Peyer's patch (tissue), 4 donors: ENCODE results near the gene DTL. TPM values are rescaled to one million over a fixed set of nuclear protein-coding genes. Genes with fewer than 3 reads are reported as not detected.

Source experiments
- DNase-seq, 3 donors: peaks; one replicate each; pipeline ENCODE4 v3.0.0-alpha.2; 2017 to 2019
- H3K27ac ChIP-seq, 4 donors: fragments of 200-600 bp; sonication (generic); one replicate each; pipeline ENCODE4 v1.5.1; 2016 to 2019
- H3K27me3 ChIP-seq, 2 donors: fragments of 200-600 bp; sonication (generic); one replicate each; pipeline ENCODE4 v1.5.1; 2019
- H3K36me3 ChIP-seq, 3 donors: fragments of 200-600 bp; sonication (generic); one replicate each; pipeline ENCODE4 v1.5.1; 2016 to 2019
- H3K4me1 ChIP-seq, 4 donors: fragments of 200-600 bp; sonication (generic); one replicate each; pipeline ENCODE4 v1.5.1; 2016 to 2019
- H3K4me3 ChIP-seq, 4 donors: fragments of 200-600 bp; sonication (generic); 1 replicate in 3 of 4; 2 replicates in 1 of 4; pipeline ENCODE4 v1.5.1; 2016 to 2019; ENCODE audit warnings: mild to moderate bottlenecking in 1 of 4
- H3K9me3 ChIP-seq, 4 donors: fragments of 200-600 bp; sonication (generic); one replicate each; pipeline ENCODE4 v1.5.1; 2016 to 2019; ENCODE audit warnings: mild to moderate bottlenecking in 1 of 4
- CTCF ChIP-seq, 6 experiments: fragments of 450-650 bp in 4 of 6; fragments of 200-600 bp in 2 of 6; sonication (generic) in 1 of 6; IDR thresholded peaks; one replicate each; pipeline ENCODE4 v1.5.1; 2017 to 2019; ENCODE audit warnings: antibody characterized with exemption in 6 of 6, mild to moderate bottlenecking in 3 of 6, moderate library complexity in 1 of 6
- POLR2A ChIP-seq, 2 donors: fragments of 450-650 bp; IDR thresholded peaks; one replicate each; pipeline ENCODE4 v1.5.1; 2017; ENCODE audit warnings: antibody characterized with exemption in 2 of 2, mild to moderate bottlenecking in 2 of 2, moderate library complexity in 2 of 2
- total RNA-seq, 4 donors: library from RNA; depleted of rRNA; stranded (reverse); fragments of >200 nt; gene quantifications; one replicate each; pipeline ENCODE4 v1.1.0, GENCODE V29; 2016

The DTL gene
- total RNA-seq, 4 donors from 2014 or later = 0.66 to 5.8 (median 3.7) TPM

- Histone ChIP-seq H3K27me3 (no peaks in the 10 kb centered on the region), H3K36me3 (no peaks in the 10 kb centered on the region), H3K4me1 (no peaks in the 10 kb centered on the region), H3K9me3 (no peaks in the 10 kb centered on the region), H3K27ac (no peak overlapping the region), H3K4me3 (no peak overlapping the region)
- TF ChIP-seq CTCF (IDR thresholded peaks at IDR 0.05) (no peak), POLR2A (IDR thresholded peaks at IDR 0.05) (no peak)
- DNase-seq = no peak
Observed at GRCh38 chr1:212142883-212143530, 107.5 kb downstream of the DTL start.

DNA sequence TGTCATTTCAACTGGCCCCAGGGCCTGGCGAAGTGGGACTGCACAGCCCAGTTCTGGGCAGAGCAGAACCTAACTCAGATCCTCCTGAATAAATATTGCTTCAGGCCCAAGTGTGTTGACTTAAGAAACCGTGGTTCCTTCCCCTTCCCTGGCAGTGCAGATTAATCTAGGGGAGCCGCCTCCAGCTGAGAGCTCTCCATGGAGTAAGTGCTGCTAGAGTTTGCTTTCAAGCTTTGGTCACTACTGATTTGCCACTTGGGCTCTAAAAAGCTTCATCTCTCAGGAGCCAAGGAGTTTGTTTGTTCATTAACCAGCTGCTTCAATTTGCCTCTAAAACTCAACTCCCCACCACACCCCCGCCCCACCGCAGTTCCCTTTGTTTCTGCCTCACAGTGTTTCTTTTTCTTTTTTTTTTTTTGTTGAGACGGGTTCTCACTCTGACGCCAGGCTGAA, 112.1 kb downstream of the DTL start:
- DNase-seq = no peak
- peak overlapping the region in 1 of 4 donors; percentile 57 for H3K27ac ChIP-seq
- no peaks in the 10 kb centered on the region for H3K36me3 ChIP-seq
- H3K27me3 ChIP-seq = no peaks in the 10 kb centered on the region
- no peaks in the 10 kb centered on the region for H3K4me1 ChIP-seq
- no peak for TF ChIP-seq CTCF (IDR thresholded peaks at IDR 0.05)
- TF ChIP-seq POLR2A (IDR thresholded peaks at IDR 0.05) = no peak
- H3K9me3 ChIP-seq = no peaks in the 10 kb centered on the region
- no peak overlapping the region for H3K4me3 ChIP-seq

- no peak for TF ChIP-seq POLR2A (IDR thresholded peaks at IDR 0.05)
- TF ChIP-seq CTCF (IDR thresholded peaks at IDR 0.05) = no peak
- Histone ChIP-seq H3K4me3 (no peak overlapping the region), H3K4me1 (peaks cover 0 to 7% (median 0%) of the 10 kb centered on the region in 4 donors), H3K27ac (peak overlapping the region in 2 of 4 donors; percentile 19 to 43), H3K27me3 (no peaks in the 10 kb centered on the region), H3K36me3 (no peaks in the 10 kb centered on the region), H3K9me3 (no peaks in the 10 kb centered on the region)
- DNase-seq = peak in 2 of 3 donors; percentile 63 to 70
Observed at GRCh38 chr1:212149566-212149965, 114.0 kb downstream of the DTL start.

GRCh38 chr1:212152308-212152693, 116.8 kb downstream of the DTL start:
- peaks cover 0 to 7% (median 0%) of the 10 kb centered on the region in 4 donors for H3K4me1 ChIP-seq
- H3K9me3 ChIP-seq = no peaks in the 10 kb centered on the region
- no peak overlapping the region for H3K4me3 ChIP-seq
- no peaks in the 10 kb centered on the region for H3K36me3 ChIP-seq
- no peaks in the 10 kb centered on the region for H3K27me3 ChIP-seq
- H3K27ac ChIP-seq = no peak overlapping the region
- DNase-seq = no peak
- no peak for TF ChIP-seq POLR2A (IDR thresholded peaks at IDR 0.05)
- TF ChIP-seq CTCF (IDR thresholded peaks at IDR 0.05) = no peak

DNA sequence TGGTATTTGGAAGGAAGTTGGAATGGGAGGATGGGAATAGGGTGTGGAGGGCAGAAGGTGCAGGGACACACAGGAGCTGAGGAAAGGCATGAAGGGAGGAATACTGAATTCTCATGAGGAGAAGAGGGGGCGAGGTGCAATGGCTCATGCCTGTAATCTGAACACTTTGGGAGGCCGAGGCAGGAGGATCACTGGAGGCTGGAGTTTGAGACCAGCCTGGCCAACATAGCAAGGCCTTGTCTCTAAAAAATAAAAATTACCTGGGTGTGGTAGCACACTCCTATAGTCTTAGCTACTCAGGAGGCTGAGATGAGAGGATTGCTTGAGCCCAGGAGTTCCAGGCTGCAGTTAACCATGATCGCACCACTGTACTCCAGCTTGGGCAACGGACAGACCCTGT, 117.3 kb downstream of the DTL start:
- Histone ChIP-seq H3K27me3 (no peaks in the 10 kb centered on the region), H3K9me3 (no peaks in the 10 kb centered on the region), H3K27ac (peak overlapping the region in 1 of 4 donors; percentile 18), H3K4me1 (peaks cover 0 to 7% (median 0%) of the 10 kb centered on the region in 4 donors), H3K4me3 (no peak overlapping the region), H3K36me3 (no peaks in the 10 kb centered on the region)
- no peak for DNase-seq
- TF ChIP-seq POLR2A (IDR thresholded peaks at IDR 0.05) = no peak
- no peak for TF ChIP-seq CTCF (IDR thresholded peaks at IDR 0.05)
